ENCODE results near the gene SNPH. TPM values are rescaled to one million over a fixed set of nuclear protein-coding genes. Genes with fewer than 3 reads are reported as not detected.
"Not testable (repeated sequence)": the region's sequence is repeated elsewhere in the genome, so short reads cannot be mapped to it uniquely, and the experiment has no call there.

SNPH gene
- total and polyA plus RNA-seq, 8 donors = 1.8 to 5.9 (median 2.3) TPM

GRCh38 chr20:1338801-1339200, 72.7 kb downstream of the SNPH start:
- ATAC-seq (no peak), DNase-seq (no peak)
- Histone ChIP-seq H3K4me3 (no peak overlapping the region), H3K4me1 (peaks cover 9 to 41% of the 10 kb centered on the region in 2 donors), H3K9me3 (no peaks in the 10 kb centered on the region), H3K36me3 (no peaks in the 10 kb centered on the region), H3K27ac (no peak overlapping the region), H3K27me3 (no peaks in the 10 kb centered on the region)
- intact Hi-C loops (cut with DNase I) = no loop called here
- TF ChIP-seq CTCF (IDR thresholded peaks at IDR 0.05) = no peak

- Histone ChIP-seq H3K27ac (no peak overlapping the region), H3K36me3 (no peaks in the 10 kb centered on the region), H3K4me3 (no peak overlapping the region), H3K27me3 (no peaks in the 10 kb centered on the region), H3K9me3 (no peaks in the 10 kb centered on the region), H3K4me1 (peaks cover under 1 to 14% of the 10 kb centered on the region in 2 donors)
- ATAC-seq = no peak
- no peak for DNase-seq
- TF ChIP-seq CTCF (IDR thresholded peaks at IDR 0.05) = no peak
- intact Hi-C loops (cut with DNase I) = no loop called here
These were observed 75.6 kb downstream of the SNPH start for GRCh38 chr20:1341561-1342265.

GRCh38 chr20:1343446-1344124, 77.5 kb downstream of the SNPH start:
- H3K27me3 ChIP-seq; H3K27ac ChIP-seq; intact Hi-C loops (cut with DNase I); H3K36me3 ChIP-seq; H3K4me3 ChIP-seq; DNase-seq; ATAC-seq; H3K4me1 ChIP-seq: not testable (repeated sequence)
- H3K9me3 ChIP-seq = peaks cover 0 to 10% of the 10 kb centered on the region in 2 donors

- no peaks in the 10 kb centered on the region for H3K27me3 ChIP-seq
- H3K9me3 ChIP-seq = peaks cover 0 to 19% of the 10 kb centered on the region in 2 donors
- H3K36me3 ChIP-seq = no peaks in the 10 kb centered on the region
- intact Hi-C loops (cut with DNase I) = no loop called here
- TF ChIP-seq CTCF (IDR thresholded peaks at IDR 0.05) = no peak
- no peaks in the 10 kb centered on the region for H3K4me1 ChIP-seq
- H3K27ac ChIP-seq = no peak overlapping the region
- no peak overlapping the region for H3K4me3 ChIP-seq
- ATAC-seq (no peak), DNase-seq (no peak)
These were observed 79.1 kb downstream of the SNPH start for GRCh38 chr20:1345030-1345755.

- no peak for ATAC-seq
- no peaks in the 10 kb centered on the region for H3K4me1 ChIP-seq
- intact Hi-C loops (cut with DNase I) = no loop called here
- peaks cover 0 to 19% of the 10 kb centered on the region in 2 donors for H3K9me3 ChIP-seq
- no peaks in the 10 kb centered on the region for H3K36me3 ChIP-seq
- no peak for DNase-seq
- H3K27me3 ChIP-seq = no peaks in the 10 kb centered on the region
- H3K4me3 ChIP-seq = no peak overlapping the region
- no peak for TF ChIP-seq CTCF (IDR thresholded peaks at IDR 0.05)
- no peak overlapping the region for H3K27ac ChIP-seq
These were observed 79.6 kb downstream of the SNPH start for GRCh38 chr20:1345756-1346093.
